ENCODE data around the gene POFUT1. TPM values are rescaled to one million over a fixed set of nuclear protein-coding genes. Genes with fewer than 3 reads are reported as not detected.

POFUT1 gene
- total and polyA plus RNA-seq, 9 of the 15 experiments (the other 6 are each of a cell fraction or from before 2014, with no cell fraction given), result 3.5 to 44.7 (median 23.5) TPM

GRCh38 chr20:32206760-32207625 lies 687 bp upstream of the POFUT1 start (continued):
- TF ChIP-seq SRSF7 (optimal IDR thresholded peaks at IDR 0.05; ENCODE audit: low read depth, low read length) (no peak), ZNF778 (CRISPR knock-in tag; IDR thresholded peaks at IDR 0.05) (no peak), EP300 (IDR thresholded peaks at IDR 0.05; ENCODE audit: low read length) (peak; percentile 27; the same call in 1 of the 2 replicates), ZNF41 (CRISPR knock-in tag; conservative IDR thresholded peaks at IDR 0.05) (no peak), ZNF764 (CRISPR knock-in tag; IDR thresholded peaks at IDR 0.05; ENCODE audit: low read depth) (no peak), SMAD1 (IDR thresholded peaks at IDR 0.05; ENCODE audit: low read depth, low read length, partially characterized antibody) (no peak), EWSR1 (IDR thresholded peaks at IDR 0.05; ENCODE audit: borderline replicate concordance, low read depth, partially characterized antibody) (no peak), GATAD2A (IDR thresholded peaks at IDR 0.05) (no peak), HMG20B (CRISPR knock-in tag; IDR thresholded peaks at IDR 0.05) (no peak), POLR2AphosphoS5 (IDR thresholded peaks at IDR 0.05; ENCODE audit: control insufficient read depth, insufficient read depth, low read depth, low read length) (no peak), SIX5 (IDR thresholded peaks at IDR 0.05; ENCODE audit: borderline replicate concordance in 1 of 2, insufficient read depth in 1 of 2, low read depth in 1 of 2, low read length in 2 of 2) (no peak), ZNF146 (CRISPR knock-in tag; IDR thresholded peaks at IDR 0.05; ENCODE audit: unreplicated experiment) (no peak), ZNF384 (IDR thresholded peaks at IDR 0.05; ENCODE audit: low read depth, low read length) (no peak), GABPA (tag; conservative IDR thresholded peaks at IDR 0.05; ENCODE audit: low read depth) (no peak)

All from K562 (cell line).